Measurements from ENCODE around the gene MAGI2. TPM values are rescaled to one million over a fixed set of nuclear protein-coding genes. Genes with fewer than 3 reads are reported as not detected.

The MAGI2 gene
- total RNA-seq, 1 experiment from 2014 or later = 0.07 TPM

DNA sequence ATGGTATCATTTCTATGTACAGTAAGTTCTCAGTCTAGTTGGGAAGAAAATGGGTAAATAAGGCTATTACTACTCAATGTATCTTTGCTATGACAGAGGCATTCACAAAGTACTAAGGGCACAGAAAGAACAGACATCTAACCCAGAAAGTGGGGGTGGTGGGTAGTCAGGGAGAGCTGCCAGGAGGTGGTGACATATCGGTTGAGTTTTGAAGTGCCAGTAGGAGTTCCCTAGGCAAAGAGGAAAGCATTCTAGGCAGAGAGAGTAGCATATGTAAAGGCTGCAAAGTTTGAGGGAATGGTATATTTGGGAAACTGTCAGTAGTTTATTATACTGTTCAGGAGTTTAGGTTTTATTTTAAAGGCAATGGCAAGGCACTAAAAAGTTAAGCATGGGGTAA lies 1372.1 kb downstream of the MAGI2 start:
- Mint-ChIP-seq H3K27me3 (ENCODE audit: insufficient read depth, unreplicated experiment) (no peaks in the 10 kb centered on the region), H3K27ac (ENCODE audit: low read depth, unreplicated experiment) (no peak overlapping the region), H3K4me3 (ENCODE audit: unreplicated experiment) (no peak overlapping the region), H3K4me1 (ENCODE audit: insufficient read depth, unreplicated experiment) (no peaks in the 10 kb centered on the region), H3K36me3 (ENCODE audit: insufficient read depth, unreplicated experiment) (no peaks in the 10 kb centered on the region), H3K9me3 (ENCODE audit: unreplicated experiment) (no peaks in the 10 kb centered on the region)
- ChIA-PET POLR2A (no interaction called here), CTCF (interaction anchor here (0.6 to 1.1 kb wide), 2 partner anchors 61 to 268 kb away, joined by 3 to 5 read pairs; no protein-coding TSS in a partner anchor)
- no peak for DNase-seq (ENCODE audit: unreplicated experiment)
- intact Hi-C loops (cut with micrococcal nuclease) = no loop called here
- BruUV-seq (replicated peaks) = no TSS peak
- TF ChIP-seq, protein P1, sequence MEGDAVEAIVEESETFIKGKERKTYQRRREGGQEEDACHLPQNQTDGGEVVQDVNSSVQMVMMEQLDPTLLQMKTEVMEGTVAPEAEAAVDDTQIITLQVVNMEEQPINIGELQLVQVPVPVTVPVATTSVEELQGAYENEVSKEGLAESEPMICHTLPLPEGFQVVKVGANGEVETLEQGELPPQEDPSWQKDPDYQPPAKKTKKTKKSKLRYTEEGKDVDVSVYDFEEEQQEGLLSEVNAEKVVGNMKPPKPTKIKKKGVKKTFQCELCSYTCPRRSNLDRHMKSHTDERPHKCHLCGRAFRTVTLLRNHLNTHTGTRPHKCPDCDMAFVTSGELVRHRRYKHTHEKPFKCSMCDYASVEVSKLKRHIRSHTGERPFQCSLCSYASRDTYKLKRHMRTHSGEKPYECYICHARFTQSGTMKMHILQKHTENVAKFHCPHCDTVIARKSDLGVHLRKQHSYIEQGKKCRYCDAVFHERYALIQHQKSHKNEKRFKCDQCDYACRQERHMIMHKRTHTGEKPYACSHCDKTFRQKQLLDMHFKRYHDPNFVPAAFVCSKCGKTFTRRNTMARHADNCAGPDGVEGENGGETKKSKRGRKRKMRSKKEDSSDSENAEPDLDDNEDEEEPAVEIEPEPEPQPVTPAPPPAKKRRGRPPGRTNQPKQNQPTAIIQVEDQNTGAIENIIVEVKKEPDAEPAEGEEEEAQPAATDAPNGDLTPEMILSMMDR (IDR thresholded peaks at IDR 0.05; ENCODE audit: unreplicated experiment) = no peak

GRCh38 chr7:78080811-78081210 lies 1372.7 kb downstream of the MAGI2 start:
- no peak overlapping the region for H3K4me3 Mint-ChIP-seq (ENCODE audit: unreplicated experiment)
- no peak for DNase-seq (ENCODE audit: unreplicated experiment)
- intact Hi-C loops (cut with micrococcal nuclease) = no loop called here
- no peaks in the 10 kb centered on the region for H3K9me3 Mint-ChIP-seq (ENCODE audit: unreplicated experiment)
- TF ChIP-seq, protein P1 (IDR thresholded peaks at IDR 0.05; ENCODE audit: unreplicated experiment) = no peak
- H3K36me3 Mint-ChIP-seq (ENCODE audit: insufficient read depth, unreplicated experiment) = no peaks in the 10 kb centered on the region
- ChIA-PET CTCF (no interaction called here), POLR2A (no interaction called here)
- BruUV-seq (replicated peaks) = no TSS peak
- no peaks in the 10 kb centered on the region for H3K4me1 Mint-ChIP-seq (ENCODE audit: insufficient read depth, unreplicated experiment)
- no peak overlapping the region for H3K27ac Mint-ChIP-seq (ENCODE audit: low read depth, unreplicated experiment)
- H3K27me3 Mint-ChIP-seq (ENCODE audit: insufficient read depth, unreplicated experiment) = no peaks in the 10 kb centered on the region

- H3K4me3 Mint-ChIP-seq (ENCODE audit: unreplicated experiment) = no peak overlapping the region
- ChIA-PET POLR2A (no interaction called here), CTCF (no interaction called here)
- DNase-seq (ENCODE audit: unreplicated experiment) = no peak
- H3K9me3 Mint-ChIP-seq (ENCODE audit: unreplicated experiment) = no peaks in the 10 kb centered on the region
- no peaks in the 10 kb centered on the region for H3K36me3 Mint-ChIP-seq (ENCODE audit: insufficient read depth, unreplicated experiment)
- BruUV-seq (replicated peaks) = no TSS peak
- no peaks in the 10 kb centered on the region for H3K4me1 Mint-ChIP-seq (ENCODE audit: insufficient read depth, unreplicated experiment)
- TF ChIP-seq, protein P1 (IDR thresholded peaks at IDR 0.05; ENCODE audit: unreplicated experiment) = no peak
- H3K27ac Mint-ChIP-seq (ENCODE audit: low read depth, unreplicated experiment) = no peak overlapping the region
- H3K27me3 Mint-ChIP-seq (ENCODE audit: insufficient read depth, unreplicated experiment) = no peaks in the 10 kb centered on the region
- intact Hi-C loops (cut with micrococcal nuclease) = no loop called here
These were observed 1373.2 kb downstream of the MAGI2 start for GRCh38 chr7:78080241-78080640.

DNA sequence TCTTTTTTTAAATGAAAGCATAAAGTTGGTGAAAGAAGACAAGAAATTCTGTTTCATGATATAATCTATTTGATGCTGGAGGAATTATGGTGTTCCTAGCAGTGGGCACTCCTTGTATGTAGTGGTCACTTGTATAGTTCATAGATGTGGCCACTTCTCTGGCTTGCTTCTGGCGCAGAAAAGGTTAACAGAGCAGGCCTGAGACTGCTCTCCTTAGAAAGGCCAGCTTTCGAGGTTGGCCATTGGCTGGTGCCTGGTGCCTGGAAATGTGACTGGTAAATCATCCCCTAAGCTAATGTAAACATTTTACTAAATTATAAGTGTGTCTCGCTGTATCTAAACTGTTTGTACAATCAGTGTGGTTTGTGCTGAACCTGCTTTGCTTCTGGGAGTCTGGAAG lies 1378.8 kb downstream of the MAGI2 start:
- intact Hi-C loops (cut with micrococcal nuclease) = no loop called here
- peaks cover 11% of the 10 kb centered on the region for H3K27me3 Mint-ChIP-seq (ENCODE audit: insufficient read depth, unreplicated experiment)
- no peaks in the 10 kb centered on the region for H3K4me1 Mint-ChIP-seq (ENCODE audit: insufficient read depth, unreplicated experiment)
- H3K9me3 Mint-ChIP-seq (ENCODE audit: unreplicated experiment) = no peaks in the 10 kb centered on the region
- CTCF ChIA-PET = interaction anchor here (0.6 kb wide), 1 partner anchor 135 kb away, joined by 3 read pairs; no protein-coding TSS in a partner anchor
- no peak for DNase-seq (ENCODE audit: unreplicated experiment)
- BruUV-seq (replicated peaks) = no TSS peak
- POLR2A ChIA-PET = no interaction called here
- no peaks in the 10 kb centered on the region for H3K36me3 Mint-ChIP-seq (ENCODE audit: insufficient read depth, unreplicated experiment)
- TF ChIP-seq, protein P1 (IDR thresholded peaks at IDR 0.05; ENCODE audit: unreplicated experiment) = no peak
- no peak overlapping the region for H3K4me3 Mint-ChIP-seq (ENCODE audit: unreplicated experiment)
- H3K27ac Mint-ChIP-seq (ENCODE audit: low read depth, unreplicated experiment) = no peak overlapping the region

Data from MCF 10A (cell line).